ENCODE results near the gene RSPO3. TPM values are rescaled to one million over a fixed set of nuclear protein-coding genes. Genes with fewer than 3 reads are reported as not detected.

Gene RSPO3
- total RNA-seq, 1 donor from 2014 or later, result 0.53 TPM

DNA sequence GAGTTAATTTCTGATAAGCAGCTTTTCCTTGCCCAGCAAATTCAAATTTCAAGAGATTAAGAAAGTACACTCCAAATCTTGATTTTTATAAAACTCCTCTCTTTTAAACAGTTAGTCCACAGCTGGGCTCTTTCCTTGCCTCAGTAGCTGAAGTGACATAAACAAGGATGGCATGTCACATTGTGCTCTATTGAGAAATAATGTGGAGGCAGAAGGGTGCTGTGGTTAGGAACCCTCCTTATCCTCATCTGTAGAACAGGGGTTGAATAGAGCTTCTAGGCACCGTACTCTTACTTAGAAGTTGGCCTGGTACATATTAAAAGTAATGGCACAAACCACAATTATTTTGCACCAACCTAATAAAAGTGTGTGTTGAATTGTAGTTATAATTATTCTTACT lies 70.3 kb downstream of the RSPO3 start:
- DNase-seq (ENCODE audit: low spot score in 2 of 2), result no peak
- Histone ChIP-seq H3K27ac (no peak overlapping the region), H3K4me3 (no peak overlapping the region), H3K36me3 (no peaks in the 10 kb centered on the region), H3K9me3 (no peaks in the 10 kb centered on the region), H3K4me1 (no peaks in the 10 kb centered on the region), H3K27me3 (no peaks in the 10 kb centered on the region)
- TF ChIP-seq CTCF (IDR thresholded peaks at IDR 0.05), result no peak
- intact Hi-C loops (cut with DNase I), result no loop called here

- no peak for DNase-seq (ENCODE audit: low spot score in 2 of 2)
- Histone ChIP-seq H3K27ac (no peak overlapping the region), H3K9me3 (no peaks in the 10 kb centered on the region), H3K4me1 (no peaks in the 10 kb centered on the region), H3K36me3 (no peaks in the 10 kb centered on the region), H3K27me3 (no peaks in the 10 kb centered on the region), H3K4me3 (no peak overlapping the region)
- peak in 1 of 3 experiments; percentile 32 for TF ChIP-seq CTCF (IDR thresholded peaks at IDR 0.05)
- intact Hi-C loops (cut with DNase I), result no loop called here
Observed at GRCh38 chr6:127190552-127190951, 72.1 kb downstream of the RSPO3 start.

- H3K9me3 ChIP-seq, result no peaks in the 10 kb centered on the region
- intact Hi-C loops (cut with DNase I), result no loop called here
- DNase-seq (ENCODE audit: low spot score in 2 of 2), result no peak
Observed at GRCh38 chr6:127191716-127192115, 73.2 kb downstream of the RSPO3 start.

GRCh38 chr6:127192911-127193541 lies 74.6 kb downstream of the RSPO3 start:
- DNase-seq (ENCODE audit: low spot score in 2 of 2), result no peak
- H3K4me1 ChIP-seq, result no peaks in the 10 kb centered on the region
- no peaks in the 10 kb centered on the region for H3K36me3 ChIP-seq
- intact Hi-C loops (cut with DNase I), result no loop called here
- no peaks in the 10 kb centered on the region for H3K27me3 ChIP-seq
- no peak for TF ChIP-seq CTCF (IDR thresholded peaks at IDR 0.05)
- no peak overlapping the region for H3K4me3 ChIP-seq
- H3K27ac ChIP-seq, result no peak overlapping the region
- H3K9me3 ChIP-seq, result no peaks in the 10 kb centered on the region

More at GRCh38 chr6:127191716-127192115, 73.2 kb downstream of the RSPO3 start:
- Histone ChIP-seq H3K27ac (no peak overlapping the region), H3K4me3 (no peak overlapping the region), H3K4me1 (no peaks in the 10 kb centered on the region), H3K36me3 (no peaks in the 10 kb centered on the region), H3K27me3 (no peaks in the 10 kb centered on the region)
- no peak for TF ChIP-seq CTCF (IDR thresholded peaks at IDR 0.05)

DNA sequence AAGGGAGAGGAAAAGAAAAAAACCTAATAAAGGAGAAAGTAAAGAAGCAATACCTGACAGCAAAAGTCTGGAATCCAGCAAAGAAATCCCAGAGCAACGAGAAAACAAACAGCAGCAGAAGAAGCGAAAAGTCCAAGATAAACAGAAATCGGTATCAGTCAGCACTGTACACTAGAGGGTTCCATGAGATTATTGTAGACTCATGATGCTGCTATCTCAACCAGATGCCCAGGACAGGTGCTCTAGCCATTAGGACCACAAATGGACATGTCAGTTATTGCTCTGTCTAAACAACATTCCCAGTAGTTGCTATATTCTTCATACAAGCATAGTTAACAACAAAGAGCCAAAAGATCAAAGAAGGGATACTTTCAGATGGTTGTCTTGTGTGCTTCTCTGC lies 77.4 kb downstream of the RSPO3 start:
- no peaks in the 10 kb centered on the region for H3K27me3 ChIP-seq
- intact Hi-C loops (cut with DNase I), result no loop called here
- no peak for DNase-seq (ENCODE audit: low spot score in 2 of 2)

More for the DNA sequence above, 77.4 kb downstream of the RSPO3 start:
- H3K36me3 ChIP-seq, result no peaks in the 10 kb centered on the region
- no peak overlapping the region for H3K27ac ChIP-seq
- no peak overlapping the region for H3K4me3 ChIP-seq
- TF ChIP-seq CTCF (IDR thresholded peaks at IDR 0.05), result no peak
- no peaks in the 10 kb centered on the region for H3K4me1 ChIP-seq
- no peaks in the 10 kb centered on the region for H3K9me3 ChIP-seq

All from ascending aorta (tissue), 2 donors.